NCI-H1436 (cell line): ENCODE data around the gene INPP4B.

ENCODE experiments used
- DNase-seq: peaks from one replicate; lab custom pipeline; 2025; lab: John Stamatoyannopoulos, UW

INPP4B gene

DNA sequence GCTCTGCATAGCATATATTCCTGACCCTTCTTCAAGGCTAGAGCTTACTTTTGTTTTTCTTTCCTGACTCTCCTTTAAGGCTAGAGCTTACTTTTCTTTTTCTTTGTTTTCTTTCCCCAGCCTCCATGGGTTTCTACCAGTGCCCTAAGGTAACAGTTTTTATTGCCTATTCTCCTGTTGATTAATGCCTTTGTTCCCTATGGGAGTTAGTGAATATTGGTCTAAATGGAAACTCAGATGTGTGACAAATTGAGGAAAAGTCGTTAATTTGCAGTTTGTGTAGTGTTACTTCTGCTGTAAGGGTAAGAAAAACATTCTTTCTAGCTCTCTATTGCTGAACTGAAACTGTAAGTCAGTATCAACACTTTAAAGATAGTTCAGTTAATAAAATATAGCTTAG, 851.0 kb downstream of the INPP4B start:
- no peak for DNase-seq

DNA sequence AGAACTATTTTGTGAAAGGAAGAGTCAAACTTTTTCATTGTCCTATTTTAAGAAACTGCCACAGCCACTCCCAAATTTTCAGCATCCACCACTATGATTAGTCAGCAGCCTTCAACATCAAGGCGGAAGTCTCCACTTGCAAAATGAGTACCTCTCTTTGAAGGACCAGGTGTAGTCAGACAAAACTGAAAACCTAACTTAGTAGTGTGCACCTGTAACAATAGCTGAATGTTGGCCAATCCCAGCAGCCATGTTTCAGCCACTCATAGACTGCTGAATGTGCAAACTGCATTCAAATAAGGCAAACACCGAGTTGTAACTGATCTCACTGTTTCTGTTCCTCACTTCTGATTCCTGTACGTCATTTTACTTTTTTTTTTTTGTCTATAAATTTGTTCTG, 868.7 kb downstream of the INPP4B start:
- DNase-seq = no peak
